IPS DF 4.7 (cell line): ENCODE data around the gene KLHL36.
"Not testable (repeated sequence)": the region's sequence is repeated elsewhere in the genome, so short reads cannot be mapped to it uniquely, and the experiment has no call there.

Source experiments
- DNase-seq: peaks from one replicate; pipeline ENCODE4 v3.0.0-alpha.2; 2013; ENCODE audit warnings: low spot score; ENCODE audit errors: extremely low read depth

KLHL36 gene

GRCh38 chr16:84614968-84615813 lies 33.1 kb upstream of the KLHL36 start:
- DNase-seq, result no peak

- no peak for DNase-seq
These were observed 31.8 kb upstream of the KLHL36 start for GRCh38 chr16:84616515-84616914.

GRCh38 chr16:84617041-84617790 lies 31.1 kb upstream of the KLHL36 start:
- no peak for DNase-seq

GRCh38 chr16:84617791-84618580 lies 30.3 kb upstream of the KLHL36 start, which contains the start of gene COTL1:
COTL1 (minus strand) TSS chr16:84618078; CDS start chr16:84617914, 164 bp downstream.
- no peak for DNase-seq

GRCh38 chr16:84618581-84619460 lies 29.5 kb upstream of the KLHL36 start:
- no peak for DNase-seq

- DNase-seq, result not testable (repeated sequence)
These were observed 27.4 kb upstream of the KLHL36 start for GRCh38 chr16:84620913-84621312.

GRCh38 chr16:84625556-84625955 lies 22.8 kb upstream of the KLHL36 start:
- DNase-seq, result no peak

- no peak for DNase-seq
These were observed 20.0 kb upstream of the KLHL36 start for GRCh38 chr16:84628226-84628731.

GRCh38 chr16:84629580-84629979 lies 18.7 kb upstream of the KLHL36 start:
- DNase-seq, result no peak

- no peak for DNase-seq
These were observed 18.3 kb upstream of the KLHL36 start for GRCh38 chr16:84630009-84630408.

GRCh38 chr16:84630446-84631152 lies 17.7 kb upstream of the KLHL36 start:
- no peak for DNase-seq

- no peak for DNase-seq
These were observed 17.2 kb upstream of the KLHL36 start for GRCh38 chr16:84631153-84631466.

GRCh38 chr16:84631886-84632285 lies 16.4 kb upstream of the KLHL36 start:
- no peak for DNase-seq

GRCh38 chr16:84632862-84633261 lies 15.4 kb upstream of the KLHL36 start:
- not testable (repeated sequence) for DNase-seq

- no peak for DNase-seq
These were observed 14.7 kb upstream of the KLHL36 start for GRCh38 chr16:84633622-84634021.

GRCh38 chr16:84635702-84636101 lies 12.6 kb upstream of the KLHL36 start:
- DNase-seq, result no peak

- no peak for DNase-seq
These were observed 10.6 kb upstream of the KLHL36 start for GRCh38 chr16:84637709-84638108.

- no peak for DNase-seq
These were observed 10.0 kb upstream of the KLHL36 start for GRCh38 chr16:84638231-84638806.

- DNase-seq, result no peak
These were observed 8.2 kb upstream of the KLHL36 start for GRCh38 chr16:84640145-84640544.
